ENCODE results near the gene NOC4L. TPM values are rescaled to one million over a fixed set of nuclear protein-coding genes. Genes with fewer than 3 reads are reported as not detected.
A peak's percentile ranks its signal among the peaks of the same experiment; 100 is the strongest.
"Not testable (repeated sequence)": the region's sequence is repeated elsewhere in the genome, so short reads cannot be mapped to it uniquely, and the experiment has no call there.

The NOC4L gene
- polyA plus RNA-seq, 1 donor (not counting 4 experiments of a cell fraction or from before 2014, with no cell fraction given), result 3.7 TPM

DNA sequence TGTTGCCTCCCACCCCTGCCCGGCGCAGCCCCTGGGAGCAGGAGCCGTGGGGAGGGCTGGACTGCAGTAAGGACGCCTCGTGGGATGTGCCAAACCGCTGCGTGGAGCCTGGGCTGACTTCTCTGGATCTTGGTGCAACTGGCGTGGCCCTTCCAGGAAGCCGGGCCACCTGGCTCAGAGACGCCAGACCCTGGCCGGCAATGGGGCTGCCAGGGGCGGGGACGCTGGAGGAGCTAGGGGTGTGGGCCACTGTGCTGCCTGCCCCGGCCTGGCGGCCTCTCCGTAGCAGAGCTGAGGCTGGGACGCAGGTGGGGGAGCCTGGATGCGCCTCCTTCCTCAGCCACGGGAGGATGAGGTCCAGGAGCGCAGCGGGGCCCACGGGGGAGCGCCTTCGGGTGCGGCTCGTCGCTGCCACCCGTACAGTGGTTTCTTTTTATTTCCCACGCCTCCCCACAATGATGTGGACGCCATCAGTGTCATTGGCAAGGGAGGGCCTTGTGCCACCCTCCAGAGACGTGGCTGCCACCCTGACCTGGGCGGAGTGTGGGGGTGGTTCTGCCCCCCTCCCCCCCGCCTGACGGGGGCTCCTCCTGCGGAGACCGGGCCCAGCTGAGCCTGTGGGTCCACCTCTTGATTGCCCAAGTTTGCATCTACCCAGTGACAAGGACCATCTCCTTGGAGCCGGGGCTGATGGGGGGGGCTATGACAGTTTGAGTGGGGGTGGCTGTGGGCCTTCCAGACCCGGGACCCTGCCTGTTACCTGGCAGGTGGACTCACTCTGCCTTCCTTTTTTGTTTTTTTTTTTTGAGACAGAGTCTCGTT lies 11.4 kb upstream of the NOC4L start:
- Histone ChIP-seq H3K27ac (ENCODE audit: control insufficient read depth, insufficient read depth, low read length) (no peak overlapping the region), H2AFZ (ENCODE audit: control insufficient read depth, low read length) (no peak overlapping the region), H3K79me2 (ENCODE audit: control insufficient read depth, insufficient read depth, low read length) (no peaks in the 10 kb centered on the region), H3K27me3 (ENCODE audit: control insufficient read depth, extremely low read depth, insufficient read depth, low read length) (no peaks in the 10 kb centered on the region), H3K4me3 (ENCODE audit: control insufficient read depth in 2 of 3, extremely low read depth in 1 of 3, insufficient read depth in 2 of 3, low read depth in 1 of 3, low read length in 3 of 3) (no peak overlapping the region), H3K9me1 (ENCODE audit: control insufficient read depth, extremely low read depth, insufficient read depth, low read length) (no peaks in the 10 kb centered on the region), H3K9ac (ENCODE audit: control insufficient read depth, extremely low read depth, insufficient read depth, low read length) (no peak overlapping the region), H3K4me2 (ENCODE audit: control insufficient read depth, extremely low read depth, insufficient read depth, low read depth, low read length) (no peak overlapping the region), H3K4me1 (ENCODE audit: control insufficient read depth, extremely low read depth, insufficient read depth, low read length) (no peaks in the 10 kb centered on the region), H4K20me1 (ENCODE audit: control insufficient read depth, extremely low read depth, insufficient read depth, low read length) (no peaks in the 10 kb centered on the region), H3K9me3 (ENCODE audit: control insufficient read depth, low read depth, low read length) (no peaks in the 10 kb centered on the region), H3K36me3 (ENCODE audit: control insufficient read depth in 2 of 2, extremely low read depth in 1 of 2, insufficient read depth in 2 of 2, low read length in 2 of 2) (peaks cover 0 to 4% of the 10 kb centered on the region in 2 experiments)
- FAIRE-seq (no peak), DNase-seq (ENCODE audit: low read depth, low spot score) (no peak)
- TF ChIP-seq, protein P1, sequence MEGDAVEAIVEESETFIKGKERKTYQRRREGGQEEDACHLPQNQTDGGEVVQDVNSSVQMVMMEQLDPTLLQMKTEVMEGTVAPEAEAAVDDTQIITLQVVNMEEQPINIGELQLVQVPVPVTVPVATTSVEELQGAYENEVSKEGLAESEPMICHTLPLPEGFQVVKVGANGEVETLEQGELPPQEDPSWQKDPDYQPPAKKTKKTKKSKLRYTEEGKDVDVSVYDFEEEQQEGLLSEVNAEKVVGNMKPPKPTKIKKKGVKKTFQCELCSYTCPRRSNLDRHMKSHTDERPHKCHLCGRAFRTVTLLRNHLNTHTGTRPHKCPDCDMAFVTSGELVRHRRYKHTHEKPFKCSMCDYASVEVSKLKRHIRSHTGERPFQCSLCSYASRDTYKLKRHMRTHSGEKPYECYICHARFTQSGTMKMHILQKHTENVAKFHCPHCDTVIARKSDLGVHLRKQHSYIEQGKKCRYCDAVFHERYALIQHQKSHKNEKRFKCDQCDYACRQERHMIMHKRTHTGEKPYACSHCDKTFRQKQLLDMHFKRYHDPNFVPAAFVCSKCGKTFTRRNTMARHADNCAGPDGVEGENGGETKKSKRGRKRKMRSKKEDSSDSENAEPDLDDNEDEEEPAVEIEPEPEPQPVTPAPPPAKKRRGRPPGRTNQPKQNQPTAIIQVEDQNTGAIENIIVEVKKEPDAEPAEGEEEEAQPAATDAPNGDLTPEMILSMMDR (optimal IDR thresholded peaks at IDR 0.05 in 1 of 3, IDR thresholded peaks at IDR 0.05 in 1 of 3, conservative IDR thresholded peaks at IDR 0.05 in 1 of 3; ENCODE audit: extremely low read depth in 1 of 3, insufficient read depth in 2 of 3, low read length in 3 of 3), result no peak
- TF ChIP-seq EZH2 (IDR thresholded peaks at IDR 0.05; ENCODE audit: low read length), result no peak
- dilution Hi-C loops (cut with MboI; ENCODE audit: extremely low pct_ligation_motif_present, low sequenced_read_pairs), result no loop called here

DNA sequence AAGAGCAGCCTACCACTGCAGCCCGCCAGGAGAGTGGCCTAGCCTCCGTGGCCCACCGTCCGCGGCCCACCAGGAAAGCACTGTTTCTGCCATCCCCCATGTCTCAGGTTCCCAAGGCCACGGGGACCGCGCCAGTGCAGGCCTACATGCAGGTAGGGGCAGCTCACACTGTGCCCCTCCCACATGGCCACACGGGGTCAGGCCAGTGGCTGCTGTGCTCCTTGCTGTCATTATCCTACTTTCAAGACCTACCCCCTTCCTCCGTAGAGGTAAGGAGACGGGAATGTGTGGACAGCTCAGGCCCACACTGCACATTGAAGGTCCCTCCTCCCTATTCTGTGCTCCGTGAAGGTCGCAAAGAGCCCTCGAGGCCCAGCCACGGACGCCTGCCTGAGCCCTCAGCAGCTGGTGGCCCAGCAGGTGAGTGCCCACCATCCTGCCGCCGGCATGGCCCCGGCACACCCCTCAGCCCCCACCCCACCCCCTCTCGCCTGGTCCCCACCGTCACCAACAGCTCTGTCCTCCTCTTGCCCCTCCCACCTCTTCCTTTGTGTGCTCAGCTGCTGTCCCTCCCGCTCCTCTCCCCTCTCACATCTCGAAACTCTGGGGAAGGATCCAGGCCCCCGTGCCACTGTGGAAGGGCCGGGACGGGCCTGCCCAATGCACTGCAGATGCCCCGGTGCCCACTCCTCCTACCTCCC lies 10.2 kb upstream of the NOC4L start:
- no peaks in the 10 kb centered on the region for H3K79me2 ChIP-seq (ENCODE audit: control insufficient read depth, insufficient read depth, low read length)
- DNase-seq (ENCODE audit: low read depth, low spot score) (no peak), FAIRE-seq (no peak)
- H3K27me3 ChIP-seq (ENCODE audit: control insufficient read depth, extremely low read depth, insufficient read depth, low read length), result no peaks in the 10 kb centered on the region
- H3K9me1 ChIP-seq (ENCODE audit: control insufficient read depth, extremely low read depth, insufficient read depth, low read length), result no peaks in the 10 kb centered on the region
- H3K4me3 ChIP-seq (ENCODE audit: control insufficient read depth in 2 of 3, extremely low read depth in 1 of 3, insufficient read depth in 2 of 3, low read depth in 1 of 3, low read length in 3 of 3), result no peak overlapping the region
- no peak overlapping the region for H3K4me2 ChIP-seq (ENCODE audit: control insufficient read depth, extremely low read depth, insufficient read depth, low read depth, low read length)
- no peak overlapping the region for H3K9ac ChIP-seq (ENCODE audit: control insufficient read depth, extremely low read depth, insufficient read depth, low read length)
- no peak overlapping the region for H3K27ac ChIP-seq (ENCODE audit: control insufficient read depth, insufficient read depth, low read length)
- H3K9me3 ChIP-seq (ENCODE audit: control insufficient read depth, low read depth, low read length), result no peaks in the 10 kb centered on the region
- no peak for TF ChIP-seq EZH2 (IDR thresholded peaks at IDR 0.05; ENCODE audit: low read length)
- TF ChIP-seq, protein P1 (optimal IDR thresholded peaks at IDR 0.05 in 1 of 3, IDR thresholded peaks at IDR 0.05 in 1 of 3, conservative IDR thresholded peaks at IDR 0.05 in 1 of 3; ENCODE audit: extremely low read depth in 1 of 3, insufficient read depth in 2 of 3, low read length in 3 of 3), result peak in 1 of 3 experiments; percentile 9
- H4K20me1 ChIP-seq (ENCODE audit: control insufficient read depth, extremely low read depth, insufficient read depth, low read length), result no peaks in the 10 kb centered on the region
- no peak overlapping the region for H2AFZ ChIP-seq (ENCODE audit: control insufficient read depth, low read length)
- peaks cover 1 to 3% of the 10 kb centered on the region in 2 experiments for H3K36me3 ChIP-seq (ENCODE audit: control insufficient read depth in 2 of 2, extremely low read depth in 1 of 2, insufficient read depth in 2 of 2, low read length in 2 of 2)
- dilution Hi-C loops (cut with MboI; ENCODE audit: extremely low pct_ligation_motif_present, low sequenced_read_pairs), result no loop called here
- H3K4me1 ChIP-seq (ENCODE audit: control insufficient read depth, extremely low read depth, insufficient read depth, low read length), result no peaks in the 10 kb centered on the region

DNA sequence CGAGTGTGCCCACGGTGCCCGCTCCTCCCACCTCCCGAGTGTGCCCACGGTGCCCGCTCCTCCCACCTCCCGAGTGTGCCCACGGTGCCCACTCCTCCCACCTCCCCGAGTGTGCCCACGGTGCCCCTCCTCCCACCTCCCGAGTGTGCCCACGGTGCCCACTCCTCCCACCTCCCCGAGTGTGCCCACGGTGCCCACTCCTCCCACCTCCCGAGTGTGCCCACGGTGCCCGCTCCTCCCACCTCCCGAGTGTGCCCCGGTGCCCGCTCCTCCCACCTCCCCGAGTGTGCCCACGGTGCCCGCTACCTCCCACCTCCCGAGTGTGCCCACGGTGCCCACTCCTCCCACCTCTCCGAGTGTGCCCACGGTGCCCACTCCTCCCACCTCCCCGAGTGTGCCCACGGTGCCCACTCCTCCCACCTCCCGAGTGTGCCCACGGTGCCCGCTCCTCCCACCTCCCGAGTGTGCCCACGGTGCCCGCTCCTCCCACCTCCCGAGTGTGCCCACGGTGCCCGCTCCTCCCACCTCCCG lies 9.5 kb upstream of the NOC4L start:
- H2AFZ ChIP-seq (ENCODE audit: control insufficient read depth, low read length); FAIRE-seq: not testable (repeated sequence)

More for the DNA sequence above, 9.5 kb upstream of the NOC4L start:
- H3K9me1 ChIP-seq (ENCODE audit: control insufficient read depth, extremely low read depth, insufficient read depth, low read length); H3K9me3 ChIP-seq (ENCODE audit: control insufficient read depth, low read depth, low read length); H3K27me3 ChIP-seq (ENCODE audit: control insufficient read depth, extremely low read depth, insufficient read depth, low read length); H3K9ac ChIP-seq (ENCODE audit: control insufficient read depth, extremely low read depth, insufficient read depth, low read length); H3K4me1 ChIP-seq (ENCODE audit: control insufficient read depth, extremely low read depth, insufficient read depth, low read length); H3K4me3 ChIP-seq (ENCODE audit: control insufficient read depth in 2 of 3, extremely low read depth in 1 of 3, insufficient read depth in 2 of 3, low read depth in 1 of 3, low read length in 3 of 3); H3K4me2 ChIP-seq (ENCODE audit: control insufficient read depth, extremely low read depth, insufficient read depth, low read depth, low read length); H3K27ac ChIP-seq (ENCODE audit: control insufficient read depth, insufficient read depth, low read length); H4K20me1 ChIP-seq (ENCODE audit: control insufficient read depth, extremely low read depth, insufficient read depth, low read length); H3K79me2 ChIP-seq (ENCODE audit: control insufficient read depth, insufficient read depth, low read length); H3K36me3 ChIP-seq (ENCODE audit: control insufficient read depth in 2 of 2, extremely low read depth in 1 of 2, insufficient read depth in 2 of 2, low read length in 2 of 2); DNase-seq (ENCODE audit: low read depth, low spot score); dilution Hi-C loops (cut with MboI; ENCODE audit: extremely low pct_ligation_motif_present, low sequenced_read_pairs): not testable (repeated sequence)

Data from keratinocyte (primary cell).